Measurements from ENCODE around the gene KRT71.

The KRT71 gene

DNA sequence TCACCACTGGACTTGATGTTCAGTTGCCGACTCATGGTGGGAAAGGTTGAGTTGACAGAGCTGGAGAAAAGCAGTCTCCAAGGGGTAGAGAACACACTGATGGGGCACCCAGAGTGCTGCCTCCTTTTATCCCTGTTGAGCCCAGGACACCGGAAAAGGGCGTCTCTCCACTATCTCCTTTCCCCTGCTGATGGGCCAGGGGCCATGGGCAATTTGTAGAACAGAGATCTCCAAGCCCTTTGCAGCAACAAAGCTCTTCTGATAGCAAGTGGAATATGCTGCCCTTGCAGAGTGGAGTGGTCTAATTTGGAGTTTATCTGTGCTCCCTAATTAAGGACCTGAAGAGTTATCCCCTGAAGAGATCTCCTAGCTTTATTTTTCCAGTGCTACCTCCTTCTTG is 20.8 kb upstream of the KRT71 start, which contains the start of gene KRT74:
KRT74 (minus strand) TSS at position 101 of the 400 bp plus-strand sequence; CDS start at position 35, 66 bp downstream.
- DNase-seq, result no peak

DNA sequence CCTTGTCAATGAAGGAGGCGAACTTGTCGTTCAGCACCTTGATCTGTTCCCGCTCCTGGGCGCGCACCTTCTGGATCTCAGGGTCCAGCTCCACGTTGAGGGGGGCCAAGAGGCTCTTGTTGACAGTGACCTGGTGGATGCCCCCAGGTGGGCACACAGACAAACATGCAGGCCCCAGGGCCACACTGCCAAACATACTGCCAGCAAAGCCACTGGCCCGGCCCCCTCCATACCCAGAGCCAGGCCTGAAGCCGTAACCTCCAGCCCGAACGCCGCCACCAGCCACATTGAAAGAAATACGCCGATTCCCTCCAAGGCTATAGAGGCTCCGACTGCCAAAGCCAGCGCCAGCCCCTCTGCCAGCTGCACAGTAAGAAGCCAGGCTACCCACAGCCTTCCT is 20.4 kb upstream of the KRT71 start:
- DNase-seq, result no peak

DNA sequence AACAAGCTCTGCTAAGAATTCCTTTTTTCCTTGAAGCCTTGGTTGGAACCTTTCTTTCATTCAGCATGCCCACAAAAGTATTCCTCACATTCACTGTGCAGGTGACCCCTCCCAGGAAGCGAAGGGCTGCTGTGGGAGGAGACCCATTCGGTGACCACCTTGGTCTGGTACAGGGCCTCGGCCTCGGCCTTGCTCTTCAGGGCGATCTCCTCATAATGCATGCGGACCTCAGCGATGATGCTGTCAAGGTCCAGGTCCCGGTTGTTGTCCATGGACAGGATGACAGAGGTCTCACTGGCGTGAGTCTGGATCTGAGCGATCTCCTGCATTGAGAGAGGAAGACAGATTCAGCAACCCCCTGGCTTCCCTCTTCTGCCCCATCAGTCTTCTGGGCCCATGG is 17.6 kb upstream of the KRT71 start:
- no peak for DNase-seq

DNA sequence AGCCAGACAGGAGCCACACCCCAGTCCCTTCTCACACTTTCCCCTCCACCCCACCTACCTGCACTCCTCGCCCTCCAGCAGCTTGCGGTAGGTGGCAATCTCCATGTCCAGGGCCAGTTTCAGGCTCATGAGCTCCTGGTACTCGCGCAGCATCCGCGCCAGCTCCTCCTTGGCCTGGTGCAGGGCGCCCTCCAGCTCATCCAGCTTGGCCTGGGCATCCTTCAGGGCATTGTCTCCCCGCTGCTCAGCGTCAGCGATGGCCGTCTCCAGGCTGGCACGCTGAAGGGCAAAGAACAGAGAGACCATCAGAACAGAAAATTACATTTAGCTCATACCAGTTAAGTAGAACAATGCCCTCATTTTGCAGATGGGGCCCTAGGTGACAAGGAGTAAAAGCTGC is 15.2 kb upstream of the KRT71 start:
- DNase-seq, result no peak

DNA sequence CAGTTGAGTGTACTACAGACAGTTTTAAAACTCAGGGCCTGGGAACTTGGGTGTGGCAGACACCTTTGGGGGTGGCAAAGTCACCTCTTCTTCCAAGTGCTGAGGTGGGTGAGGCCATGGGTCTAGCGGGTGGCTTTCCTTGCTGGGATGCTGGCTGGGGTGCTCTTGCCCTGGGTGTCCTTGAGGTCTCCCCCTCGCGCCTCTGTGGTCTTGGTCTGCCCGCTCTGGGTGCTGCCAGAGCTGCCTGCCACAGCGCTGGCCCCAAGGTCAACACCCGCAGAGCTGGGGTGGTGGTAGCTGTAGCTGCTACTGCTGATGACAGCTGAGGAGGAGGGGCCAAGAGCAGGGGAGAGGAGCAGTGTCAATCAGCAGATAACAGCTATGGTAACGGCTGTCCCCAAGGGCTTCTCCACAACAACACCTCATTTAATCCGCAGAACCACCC is 13.9 kb upstream of the KRT71 start:
- DNase-seq, result no peak

DNA sequence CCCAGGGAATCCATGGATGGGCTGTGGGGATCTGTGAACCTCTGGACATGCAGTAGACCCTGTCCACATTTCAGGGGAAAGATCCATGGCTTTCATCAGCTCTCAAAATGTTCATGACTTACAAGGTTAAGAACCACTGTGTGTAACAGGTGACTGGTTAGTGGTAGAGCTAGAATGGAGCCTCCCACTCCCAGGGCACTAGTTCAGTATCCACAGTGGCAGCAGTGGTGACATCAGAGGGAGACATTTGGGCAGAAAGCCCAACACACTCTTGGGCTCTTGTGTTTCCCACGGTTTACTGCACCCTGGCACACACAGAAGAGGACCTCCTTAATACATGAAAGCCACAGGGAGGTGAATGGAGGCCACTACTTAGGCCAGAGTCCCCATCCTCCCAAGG is 11.6 kb upstream of the KRT71 start:
- DNase-seq, result no peak

DNA sequence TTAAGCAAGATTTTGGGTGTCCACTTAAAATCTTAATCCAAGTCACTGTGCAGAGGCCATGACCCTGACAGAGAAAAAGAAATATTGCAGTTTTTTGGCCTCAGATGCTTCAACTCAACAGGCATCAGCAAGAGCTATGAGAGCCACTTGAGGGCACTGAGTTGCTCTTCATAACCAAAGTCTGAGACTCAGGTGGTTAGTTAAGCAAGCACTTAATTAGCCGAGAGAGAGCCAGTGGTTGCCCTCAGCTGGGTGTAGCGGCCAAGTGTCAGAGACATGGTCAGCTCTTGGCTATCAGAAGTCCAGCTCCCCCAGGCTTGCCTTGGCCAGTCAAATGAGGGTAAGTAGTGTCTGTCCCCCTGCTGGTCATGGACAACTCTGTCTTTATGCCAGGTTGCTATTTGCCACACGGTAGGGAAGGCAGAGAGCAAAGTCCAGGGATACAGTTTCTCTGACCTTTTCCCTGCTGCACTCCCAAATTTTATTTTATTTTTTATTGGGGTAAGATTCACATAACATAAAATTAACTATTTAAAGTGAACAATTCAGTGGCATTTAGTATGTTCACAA is 9.0 kb upstream of the KRT71 start:
- DNase-seq, result no peak

DNA sequence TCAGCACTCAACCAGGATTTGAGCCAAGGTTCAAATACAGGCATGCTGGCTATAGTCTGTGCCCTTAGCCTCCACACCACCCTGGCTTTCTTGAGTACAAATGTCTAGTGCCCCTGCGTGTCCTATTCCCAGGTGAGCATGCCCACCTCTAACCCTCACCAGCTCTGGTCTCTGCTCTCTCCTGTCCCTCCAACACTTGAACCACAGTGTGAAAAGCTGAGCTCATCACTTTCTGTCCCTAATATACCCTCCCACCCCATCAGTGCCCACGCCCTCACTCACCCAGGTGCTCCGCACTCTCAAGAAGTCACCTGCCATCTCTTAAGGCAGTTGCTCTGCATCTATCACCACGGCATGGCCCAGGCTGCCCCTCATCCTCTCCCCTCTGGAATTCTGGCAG is 7.0 kb upstream of the KRT71 start:
- no peak for DNase-seq

DNA sequence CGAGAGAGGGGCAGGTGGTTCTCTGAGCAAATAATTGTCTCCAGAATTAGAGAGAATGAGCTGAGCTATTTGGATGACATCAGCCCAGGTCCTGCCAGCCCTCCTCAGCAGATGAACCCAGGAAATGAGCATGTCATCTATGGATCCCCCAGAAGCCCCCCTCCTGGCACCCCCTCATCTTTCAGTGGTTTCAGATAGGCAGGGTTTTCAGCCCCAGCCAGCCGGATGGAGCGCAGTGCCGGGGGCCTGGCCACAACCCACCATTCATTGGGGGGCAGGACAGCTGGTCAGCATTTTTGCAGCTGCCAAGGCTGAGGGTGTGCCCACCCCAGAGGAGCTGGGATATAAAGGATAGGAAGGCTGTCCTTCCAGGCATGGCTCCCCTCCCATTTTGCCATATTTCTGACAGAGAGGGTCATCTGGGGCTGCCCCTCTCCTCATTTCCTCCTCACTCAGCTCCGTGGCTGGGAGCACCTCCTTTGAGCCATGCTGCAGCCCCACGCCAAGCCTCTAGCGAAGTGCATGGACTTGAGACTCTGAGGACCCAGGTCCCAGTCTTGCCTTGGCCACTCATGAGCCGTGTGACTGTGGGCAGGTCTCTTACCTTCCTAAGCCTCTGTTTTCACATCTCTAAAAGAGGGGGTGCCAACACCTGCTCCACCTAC is 6.0 kb upstream of the KRT71 start:
- DNase-seq, result no peak

DNA sequence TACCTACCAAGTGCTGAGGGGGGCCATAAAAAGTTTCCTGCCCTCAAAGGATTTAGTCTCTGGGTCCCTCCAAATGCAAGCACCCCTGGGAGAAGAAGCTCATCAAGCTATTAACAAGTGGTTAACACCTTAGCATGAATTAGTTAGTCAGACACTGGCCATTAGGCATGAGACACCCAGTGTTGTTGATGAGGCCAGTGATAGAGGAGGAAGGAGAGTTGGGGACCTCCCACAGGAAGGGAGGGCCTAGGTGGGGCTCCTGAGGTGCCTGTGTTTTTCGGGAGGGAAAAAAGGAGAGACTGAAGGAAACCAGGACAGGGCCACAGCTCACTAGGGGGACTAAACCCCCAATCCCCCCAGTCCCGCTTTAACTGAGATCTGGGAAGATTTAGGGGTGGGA is 4.5 kb upstream of the KRT71 start:
- DNase-seq, result no peak

DNA sequence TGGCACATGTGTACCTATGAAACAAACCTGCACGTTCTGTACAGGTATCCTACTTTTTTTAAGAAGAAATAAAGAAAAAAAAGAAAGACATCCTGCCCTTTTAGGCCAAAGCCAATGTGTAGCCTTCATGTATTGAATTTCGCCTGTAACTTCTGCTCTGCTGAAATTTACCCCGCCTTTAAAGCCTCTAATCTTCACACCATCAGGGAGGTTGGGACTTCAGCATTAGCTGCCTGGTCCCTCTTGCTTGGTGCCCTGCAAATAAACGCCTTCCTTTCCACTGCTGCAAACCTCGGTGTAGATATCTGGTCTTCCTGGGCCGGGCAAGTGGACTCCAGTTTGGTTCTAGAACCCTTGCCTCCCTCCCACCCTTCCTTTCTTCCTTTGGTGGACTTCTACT is 2.6 kb upstream of the KRT71 start:
- DNase-seq, result no peak

DNA sequence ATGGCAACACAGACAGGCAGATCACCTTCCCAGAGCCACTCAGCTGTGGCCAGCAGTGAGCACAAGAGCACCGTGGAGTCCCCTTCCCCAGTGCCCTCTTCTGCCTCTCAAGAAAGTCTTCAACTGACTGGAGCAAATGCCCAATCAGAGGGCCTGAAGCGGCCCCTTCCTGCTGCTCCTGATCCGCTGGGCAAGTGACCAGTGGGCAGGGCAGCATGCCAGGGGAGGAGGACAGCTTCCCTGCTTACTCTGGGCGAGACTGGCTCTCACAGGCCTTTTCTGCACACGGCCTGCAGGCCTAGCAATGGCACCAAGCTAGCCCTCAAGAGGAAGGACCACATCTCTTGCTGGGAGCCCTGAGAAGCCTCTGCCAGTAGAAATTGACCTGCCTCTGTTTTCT is 890 bp downstream of the KRT71 start:
- no peak for DNase-seq

DNA sequence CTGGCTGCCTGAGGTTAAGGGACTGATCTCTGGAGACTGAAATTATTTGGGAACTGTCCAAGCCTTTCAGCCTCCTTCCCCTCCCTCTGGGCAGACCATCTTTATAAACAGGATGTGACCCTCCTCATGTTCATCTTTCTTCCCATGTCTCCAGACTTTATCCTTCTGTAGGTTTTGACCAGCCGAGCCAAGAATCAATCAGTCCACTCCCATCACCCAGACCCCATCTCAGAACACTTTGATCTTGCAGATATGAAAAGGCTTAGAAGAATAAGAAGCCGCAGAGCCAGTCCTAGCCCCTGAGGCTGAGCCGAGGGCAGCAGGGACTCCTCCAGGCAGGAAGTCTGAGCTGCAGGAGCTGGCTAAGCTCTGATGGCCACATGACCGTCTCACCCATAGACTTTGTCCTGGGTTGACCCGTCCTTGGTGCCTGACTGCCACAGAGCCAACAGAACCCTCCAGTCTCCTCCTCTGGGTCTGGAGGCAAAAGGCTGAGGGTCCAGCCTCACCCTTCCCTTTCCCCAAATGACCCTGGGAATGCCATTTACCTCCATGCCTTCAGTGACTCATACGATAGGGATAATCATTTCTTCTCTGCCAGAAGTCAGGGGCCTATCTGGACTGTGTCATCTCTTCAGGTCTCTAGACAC is 1.6 kb downstream of the KRT71 start:
- DNase-seq, result no peak

DNA sequence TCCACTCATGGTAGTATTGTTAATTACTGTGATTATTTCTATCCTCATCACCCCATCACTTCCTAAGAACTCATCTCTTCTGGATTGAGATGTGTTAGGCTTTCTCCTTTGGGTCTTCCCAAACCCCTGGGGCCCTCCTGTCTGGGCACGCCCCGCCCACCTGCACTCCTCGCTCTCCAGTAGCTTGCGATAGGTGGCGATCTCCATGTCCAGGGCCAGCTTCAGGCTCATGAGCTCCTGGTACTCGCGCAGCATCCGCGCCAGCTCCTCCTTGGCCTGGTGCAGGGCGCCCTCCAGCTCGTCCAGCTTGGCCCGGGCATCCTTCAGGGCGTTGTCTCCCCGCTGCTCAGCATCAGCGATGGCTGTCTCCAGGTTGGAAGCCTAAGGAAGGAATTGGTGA is 6.8 kb downstream of the KRT71 start:
- DNase-seq, result no peak

DNA sequence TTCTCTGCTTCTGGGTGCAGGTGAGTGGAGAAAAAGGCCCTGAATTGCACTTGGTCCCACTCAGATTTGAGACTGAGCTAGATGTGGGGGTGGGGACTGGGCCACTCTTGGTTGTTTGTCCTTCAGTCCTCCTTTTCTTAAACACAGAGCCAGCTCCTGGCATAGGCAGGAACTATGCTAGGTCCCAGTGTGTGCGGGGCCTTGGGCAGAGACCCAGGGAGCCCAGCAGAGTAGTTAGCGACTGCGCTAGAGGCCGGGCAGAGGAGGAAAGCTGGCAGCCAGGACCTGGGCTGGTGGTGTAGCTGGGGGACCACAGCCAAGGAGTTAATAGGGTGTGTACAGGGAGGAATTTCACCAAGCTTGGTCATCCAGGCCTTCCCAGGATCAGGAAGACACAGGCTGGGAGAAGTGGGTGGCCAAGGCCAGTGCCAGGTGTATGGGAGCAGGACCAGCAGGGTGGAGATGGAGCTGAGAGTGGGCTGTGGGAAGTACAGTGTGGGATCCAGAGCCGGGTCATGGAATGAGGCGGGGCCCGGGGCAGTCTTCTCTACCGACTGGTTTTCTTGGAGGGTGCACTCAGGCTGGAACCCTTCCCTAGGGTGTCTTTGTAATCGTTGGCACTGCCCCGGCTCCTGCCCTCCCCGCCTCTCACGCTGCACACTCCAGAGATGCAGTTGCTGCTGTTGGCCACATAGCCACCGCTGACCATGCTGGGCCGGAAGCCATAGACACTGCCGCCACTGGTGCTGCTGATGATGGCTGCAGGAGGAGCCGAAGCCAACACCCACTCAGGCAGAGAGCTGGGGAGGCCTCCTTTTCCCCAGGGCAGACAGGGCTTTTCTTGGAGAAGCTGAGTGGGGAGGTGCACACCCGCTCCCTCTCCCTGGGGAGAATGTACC is 8.7 kb downstream of the KRT71 start:
- DNase-seq, result no peak

DNA sequence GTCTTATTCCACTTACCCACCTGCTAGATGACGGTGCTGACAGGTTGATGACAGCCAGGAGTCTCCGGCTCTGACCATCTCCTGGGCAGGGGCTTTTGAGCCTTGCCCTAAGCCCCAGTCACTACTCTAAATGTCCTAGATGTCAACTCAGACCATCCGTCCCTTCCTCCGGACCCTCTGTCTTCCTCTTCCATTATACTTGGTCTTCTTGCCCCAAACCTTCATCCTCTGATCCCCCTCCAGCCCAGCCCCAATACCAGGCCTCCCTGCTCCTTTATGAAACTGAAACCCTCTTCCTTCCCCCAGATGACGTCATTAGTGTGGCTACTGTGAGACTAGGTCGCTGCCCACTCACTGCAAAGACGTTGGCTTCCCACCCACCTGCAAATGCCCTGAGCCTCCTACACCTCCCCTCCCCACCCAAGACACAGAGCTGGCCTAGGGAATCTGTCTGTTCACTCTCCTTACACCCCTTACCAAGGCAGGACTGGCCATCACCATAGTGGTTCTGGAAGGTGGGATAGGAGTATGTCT is 10.1 kb downstream of the KRT71 start:
- no peak for DNase-seq

DNA sequence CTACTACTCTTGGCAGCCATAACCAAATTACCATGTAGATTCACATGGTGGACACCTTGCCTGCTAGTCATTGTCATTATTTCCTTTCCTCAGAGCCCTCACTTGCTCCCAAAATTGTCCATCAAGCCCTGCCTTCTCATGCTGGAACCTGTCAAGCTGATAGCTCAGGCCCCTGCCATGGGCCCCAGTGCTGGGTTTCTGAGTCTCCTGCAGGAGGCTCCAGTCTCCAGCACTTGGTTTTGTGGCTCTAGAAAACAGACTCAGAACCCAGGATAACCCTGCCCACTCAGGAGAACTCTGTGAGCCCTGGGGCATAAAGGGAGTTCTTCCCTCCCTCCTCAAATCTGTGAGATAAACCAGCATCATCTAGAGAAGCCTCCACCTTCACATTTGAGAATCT is 10.8 kb downstream of the KRT71 start:
- DNase-seq, result no peak

DNA sequence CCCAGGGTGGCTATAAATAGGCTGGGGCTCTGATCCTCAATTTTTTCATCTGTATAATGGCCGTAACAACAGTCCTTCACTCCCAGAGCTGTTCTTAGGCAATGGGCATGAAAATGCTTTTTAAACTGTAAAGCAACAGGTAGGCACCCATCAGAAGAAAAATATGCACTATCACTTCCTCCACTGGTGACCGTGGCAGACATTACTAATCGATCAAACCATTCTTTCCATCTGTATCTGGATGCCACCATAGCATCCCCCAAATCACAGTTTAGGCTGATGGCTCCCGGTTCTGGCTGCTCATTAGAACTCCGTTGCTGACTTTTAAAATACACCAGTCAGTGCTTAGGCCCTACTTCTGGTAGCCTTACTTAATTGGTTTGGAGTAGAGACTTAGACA is 11.2 kb downstream of the KRT71 start:
- DNase-seq, result no peak

DNA sequence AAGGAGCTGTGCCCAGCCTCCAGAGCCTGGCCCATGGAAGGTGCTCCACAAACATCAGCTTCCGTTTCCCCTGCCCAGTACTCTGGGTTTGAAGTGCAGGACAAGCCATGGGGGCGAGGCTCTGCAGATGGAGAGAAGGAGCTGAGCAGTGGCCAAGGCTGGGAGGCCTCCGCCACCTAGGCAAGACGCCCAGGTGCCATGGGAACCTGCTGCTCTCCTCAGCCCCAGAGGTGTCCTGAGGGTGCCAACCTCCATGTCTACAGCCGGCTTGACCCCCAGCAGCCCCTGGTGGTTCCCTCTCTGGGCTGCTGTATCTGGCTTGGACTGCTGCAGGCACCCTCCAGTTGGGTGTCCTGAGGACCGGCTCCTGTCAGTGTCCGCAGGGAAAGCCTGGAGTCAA is 12.4 kb downstream of the KRT71 start:
- no peak for DNase-seq

DNA sequence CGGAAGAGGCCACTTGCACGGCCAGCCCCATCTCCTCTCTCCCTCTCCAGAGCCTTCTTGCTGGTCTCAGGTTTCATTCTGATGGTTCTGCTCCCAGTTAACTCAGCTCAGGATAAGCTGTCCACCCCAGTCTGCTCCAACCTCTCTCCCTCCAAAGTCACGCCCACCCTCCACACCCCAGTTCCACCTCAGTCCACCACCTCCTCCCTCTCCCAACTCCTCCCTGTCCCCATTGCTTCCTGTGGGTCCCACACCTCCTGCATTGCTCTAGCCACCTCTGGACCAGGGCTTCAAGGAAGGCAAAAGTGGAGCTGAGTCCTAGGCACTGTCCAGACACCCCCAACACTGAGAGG is 13.1 kb downstream of the KRT71 start:
- no peak for DNase-seq

DNA sequence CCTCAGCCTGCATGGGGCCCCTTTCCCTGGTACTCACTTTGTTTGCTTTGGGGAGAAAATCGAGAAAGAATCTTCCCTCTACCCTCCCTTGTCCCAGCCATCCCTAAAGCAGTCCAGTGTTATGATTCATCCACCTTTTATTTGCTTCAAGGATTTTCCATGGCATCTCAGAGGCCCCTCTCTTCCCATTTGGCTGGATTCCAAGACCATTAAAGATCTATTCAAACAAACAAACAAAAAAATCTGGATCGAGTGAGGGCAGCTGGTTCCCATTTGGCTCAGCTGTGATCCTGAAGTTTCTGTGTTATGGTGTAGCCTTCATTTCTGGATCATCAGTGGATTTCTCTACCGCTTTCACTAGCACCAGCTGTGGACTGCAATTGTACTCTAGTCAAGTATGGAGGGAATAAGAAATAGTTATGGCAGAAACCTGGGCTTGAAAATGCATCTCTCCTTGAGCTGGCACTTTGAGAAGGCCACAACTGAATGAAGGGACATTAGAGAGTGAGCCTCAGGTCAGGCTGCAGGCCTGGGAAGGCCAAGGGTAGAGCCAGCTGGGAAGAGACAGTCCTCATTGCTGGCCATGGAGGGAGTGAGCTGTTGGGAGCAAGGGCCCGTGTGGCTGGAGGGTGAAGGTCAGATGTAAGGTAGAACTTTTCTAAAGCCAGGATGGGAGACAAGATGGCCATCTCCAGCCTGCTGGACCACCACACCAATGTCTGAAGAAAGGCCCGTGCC is 13.7 kb downstream of the KRT71 start:
- no peak for DNase-seq

DNA sequence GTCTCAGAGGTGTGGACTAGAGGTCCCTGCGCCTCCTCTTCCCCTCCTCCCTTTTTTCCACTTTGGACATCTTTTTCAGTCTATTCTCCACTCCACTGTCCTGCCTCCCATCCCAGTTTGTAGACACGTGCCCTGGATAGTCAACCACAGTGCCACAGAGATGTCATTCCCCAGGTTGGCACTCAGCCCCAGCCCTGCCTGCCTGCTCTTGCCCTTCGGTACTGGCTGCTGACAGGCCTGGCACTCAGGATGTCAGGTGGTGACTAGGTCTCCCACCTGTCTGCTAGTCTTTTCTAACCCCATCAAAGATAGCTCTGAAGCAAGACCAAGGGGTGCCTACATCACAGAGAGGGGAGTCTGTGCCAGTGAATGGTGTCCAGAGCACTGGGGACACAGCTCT is 15.8 kb downstream of the KRT71 start:
- DNase-seq, result no peak

DNA sequence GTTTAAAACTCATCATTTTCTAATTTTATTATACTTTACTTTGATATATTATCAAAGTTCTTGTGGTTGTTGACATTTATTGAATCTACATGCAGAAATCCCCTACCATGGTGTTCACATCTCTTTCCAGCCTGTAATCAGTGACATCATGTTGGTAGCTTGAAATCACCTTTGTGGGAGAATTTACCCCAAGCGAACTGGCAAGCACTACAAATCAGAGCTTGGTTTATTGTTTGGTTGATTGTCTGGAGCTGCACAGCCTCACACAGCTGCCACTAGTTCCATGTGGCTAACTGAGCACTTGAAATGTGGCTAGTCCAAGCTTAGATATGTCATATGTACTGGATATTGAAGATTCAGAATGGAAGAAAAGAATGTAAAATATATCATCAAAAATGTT is 17.4 kb downstream of the KRT71 start:
- no peak for DNase-seq

All from activated CD4-positive, CD25-positive, alpha-beta regulatory T cell treated with anti-CD3 and anti-CD28 coated beads, Interleukin-2, amount 50 U/mL, for 72 hours (primary cell).